ENCODE measurements around the gene SBF1. TPM values are rescaled to one million over a fixed set of nuclear protein-coding genes. Genes with fewer than 3 reads are reported as not detected.
"Not testable (repeated sequence)": the region's sequence is repeated elsewhere in the genome, so short reads cannot be mapped to it uniquely, and the experiment has no call there.

The SBF1 gene
- total and polyA plus RNA-seq, 12 donors = 41.0 to 73.0 (median 48.1) TPM

DNA sequence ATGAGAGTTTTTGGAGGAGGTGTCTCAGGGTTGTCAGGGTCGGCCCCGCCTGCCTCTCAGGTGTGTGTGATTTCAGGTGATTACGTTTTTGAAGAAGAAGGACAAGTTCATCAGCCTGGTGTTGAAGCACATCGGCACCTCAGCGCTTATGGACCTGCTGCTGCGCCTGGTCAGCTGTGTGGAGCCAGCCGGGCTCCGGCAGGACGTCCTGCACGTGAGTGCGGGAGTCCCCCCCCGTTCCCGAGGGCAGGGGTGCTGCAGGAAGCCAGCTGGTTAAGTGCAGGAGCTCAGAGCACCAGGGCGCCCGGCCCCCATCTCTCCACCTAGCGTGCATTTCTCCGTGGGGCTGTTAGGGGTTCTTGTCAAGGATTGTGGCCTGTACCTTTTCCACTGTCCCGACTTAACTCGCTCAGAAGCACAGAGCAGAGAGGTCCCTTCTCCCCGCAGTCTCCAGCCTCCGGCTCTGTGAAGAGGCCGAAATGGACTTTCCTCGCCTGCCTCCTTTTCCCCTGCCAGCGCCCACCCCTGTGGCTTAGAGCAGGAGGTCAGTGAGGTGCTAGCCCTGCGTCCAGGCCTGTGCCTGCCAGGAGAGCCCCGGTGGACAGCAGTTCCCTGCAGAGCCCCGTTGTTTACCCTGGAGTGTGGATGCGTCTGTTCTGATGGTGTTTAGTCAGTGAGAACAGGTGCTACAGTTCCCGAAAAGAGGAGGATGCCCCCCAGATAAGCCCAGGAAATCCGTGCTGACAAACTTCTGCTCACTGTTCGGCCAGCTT lies 60.2 kb downstream of the SBF1 start:
- no peak overlapping the region for H3K27ac ChIP-seq
- H3K36me3 ChIP-seq = peaks cover 0 to 96% (median 55%) of the 10 kb centered on the region in 9 donors
- H3K27me3 ChIP-seq = no peaks in the 10 kb centered on the region
- DNase-seq = no peak
- peak in 1 of 8 donors; percentile 44 for ATAC-seq
- TF ChIP-seq CTCF (IDR thresholded peaks at IDR 0.05) = no peak
- WGBS, 2 donors = 92 to 93% methylated on average over 31 of the region's 31 CpGs
- H3K9me3 ChIP-seq = no peaks in the 10 kb centered on the region
- H3K4me3 ChIP-seq = no peak overlapping the region
- intact Hi-C loops (cut with DNase I) = no loop called here
- peaks cover 0 to 3% (median 0%) of the 10 kb centered on the region in 9 donors for H3K4me1 ChIP-seq

GRCh38 chr22:50408954-50409353 lies 65.9 kb downstream of the SBF1 start:
- intact Hi-C loops (cut with DNase I); DNase-seq: not testable (repeated sequence)

GRCh38 chr22:50408311-50408710 lies 66.5 kb downstream of the SBF1 start:
- intact Hi-C loops (cut with DNase I) = no loop called here
- no peaks in the 10 kb centered on the region for H3K9me3 ChIP-seq
- ATAC-seq (no peak), DNase-seq (no peak)
- no peak overlapping the region for H3K27ac ChIP-seq
- H3K36me3 ChIP-seq = peaks cover 0 to 68% (median 25%) of the 10 kb centered on the region in 9 donors
- no peaks in the 10 kb centered on the region for H3K27me3 ChIP-seq
- no peak for TF ChIP-seq CTCF (IDR thresholded peaks at IDR 0.05)
- peaks cover 0 to 12% (median 8%) of the 10 kb centered on the region in 9 donors for H3K4me1 ChIP-seq
- 87 to 95% methylated on average over 13 of the region's 13 CpGs for WGBS, 2 donors
- no peak overlapping the region for H3K4me3 ChIP-seq

More at GRCh38 chr22:50408954-50409353, 65.9 kb downstream of the SBF1 start:
- H3K9me3 ChIP-seq, H3K4me3 ChIP-seq, H3K4me1 ChIP-seq, H3K27ac ChIP-seq, H3K27me3 ChIP-seq, ATAC-seq: not testable (repeated sequence)
- peaks cover 0 to 74% (median 26%) of the 10 kb centered on the region in 9 donors for H3K36me3 ChIP-seq
- WGBS, 2 donors = 73 to 80% methylated on average over 9 of the region's 9 CpGs

GRCh38 chr22:50406416-50407170 lies 68.2 kb downstream of the SBF1 start:
- H3K9me3 ChIP-seq = no peaks in the 10 kb centered on the region
- DNase-seq (no peak), ATAC-seq (no peak)
- TF ChIP-seq CTCF (IDR thresholded peaks at IDR 0.05) = no peak
- 96% methylated on average over 25 of the region's 25 CpGs for WGBS, 2 donors
- H3K27me3 ChIP-seq = no peaks in the 10 kb centered on the region
- H3K36me3 ChIP-seq = peaks cover 0 to 62% (median 25%) of the 10 kb centered on the region in 9 donors
- H3K4me3 ChIP-seq = no peak overlapping the region
- H3K27ac ChIP-seq = no peak overlapping the region
- peaks cover 0 to 25% (median 12%) of the 10 kb centered on the region in 9 donors for H3K4me1 ChIP-seq
- intact Hi-C loops (cut with DNase I) = no loop called here

Measured in heart right ventricle (tissue), 16 donors.